HG03432 (cell line): ENCODE measurements around the gene TMPRSS12.
A peak's percentile ranks its signal among the peaks of the same experiment; 100 is the strongest.
"Not testable (repeated sequence)": the region's sequence is repeated elsewhere in the genome, so short reads cannot be mapped to it uniquely, and the experiment has no call there.

ENCODE experiments used
- ATAC-seq: cut with Tn5 transposase; IDR thresholded peaks from one replicate; pipeline ENCODE4 v1.9.1; 2021; ENCODE audit warnings: mild to moderate bottlenecking, moderate library complexity; ENCODE audit not compliant: unreplicated experiment

Gene TMPRSS12

GRCh38 chr12:50925342-50925651 is 82.6 kb downstream of the TMPRSS12 start:
- ATAC-seq: peak; percentile 12

DNA sequence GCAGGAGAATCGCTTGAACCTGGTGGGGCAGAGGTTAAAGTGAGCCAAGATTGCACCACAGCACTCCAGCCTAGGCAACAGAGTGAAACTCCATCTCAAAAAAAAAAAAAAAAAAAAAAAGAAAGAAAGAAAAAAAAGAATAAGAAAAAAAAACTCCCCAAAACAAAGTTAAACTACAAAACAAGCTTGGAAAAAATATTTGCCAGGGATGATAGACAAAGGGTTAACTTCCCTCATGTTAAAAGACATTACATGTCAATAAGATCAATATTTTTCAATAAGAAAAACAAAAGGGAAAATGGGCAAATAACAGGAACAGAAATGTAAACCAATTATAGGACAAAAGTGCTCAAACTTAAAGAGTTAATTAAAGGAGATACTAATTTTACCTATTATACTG is 83.2 kb downstream of the TMPRSS12 start:
- no peak for ATAC-seq

GRCh38 chr12:50926415-50926814 is 83.7 kb downstream of the TMPRSS12 start:
- ATAC-seq: no peak

DNA sequence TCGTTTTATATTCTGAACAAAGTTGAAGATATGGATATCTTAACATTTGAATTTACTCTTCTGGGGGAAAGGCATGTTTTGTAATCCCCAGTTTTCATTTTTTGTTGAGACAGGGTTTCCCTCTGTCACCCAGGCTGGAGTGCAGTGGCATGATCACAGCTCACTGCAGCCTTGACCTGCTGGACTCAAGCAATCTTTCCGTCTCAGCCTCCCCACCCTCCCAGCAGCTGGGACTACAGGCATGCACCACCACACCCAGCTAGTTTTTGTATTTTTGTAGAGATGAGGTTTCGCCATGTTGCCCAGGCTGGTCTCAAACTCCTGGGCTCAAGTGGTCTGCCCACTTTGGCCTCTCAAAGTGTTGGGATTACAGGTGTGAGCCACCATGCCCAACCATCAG is 84.2 kb downstream of the TMPRSS12 start:
- not testable (repeated sequence) for ATAC-seq

- no peak for ATAC-seq
Measured at GRCh38 chr12:50927356-50927755, 84.6 kb downstream of the TMPRSS12 start.

DNA sequence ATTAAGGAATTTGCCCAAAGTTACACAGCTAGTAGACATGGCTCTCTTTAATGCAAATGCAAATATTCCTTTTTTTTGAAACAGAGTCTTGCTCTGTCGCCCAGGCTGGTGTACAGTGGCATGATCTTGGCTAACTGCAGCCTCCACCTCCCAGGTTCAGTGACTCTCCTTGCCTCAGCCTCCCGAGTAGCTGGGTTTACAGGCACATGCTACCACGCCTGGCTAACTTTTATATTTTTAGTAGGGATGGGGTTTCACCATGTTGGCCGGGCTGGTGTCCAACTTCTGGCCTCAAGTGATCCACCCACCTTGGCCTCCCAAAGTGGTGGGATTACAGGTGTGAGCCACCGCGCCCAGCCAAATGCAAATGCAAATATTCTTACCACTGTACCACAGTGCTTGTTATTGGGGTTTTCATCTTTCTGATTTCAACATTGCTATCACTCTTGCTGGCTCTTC is 85.1 kb downstream of the TMPRSS12 start:
- ATAC-seq: no peak

DNA sequence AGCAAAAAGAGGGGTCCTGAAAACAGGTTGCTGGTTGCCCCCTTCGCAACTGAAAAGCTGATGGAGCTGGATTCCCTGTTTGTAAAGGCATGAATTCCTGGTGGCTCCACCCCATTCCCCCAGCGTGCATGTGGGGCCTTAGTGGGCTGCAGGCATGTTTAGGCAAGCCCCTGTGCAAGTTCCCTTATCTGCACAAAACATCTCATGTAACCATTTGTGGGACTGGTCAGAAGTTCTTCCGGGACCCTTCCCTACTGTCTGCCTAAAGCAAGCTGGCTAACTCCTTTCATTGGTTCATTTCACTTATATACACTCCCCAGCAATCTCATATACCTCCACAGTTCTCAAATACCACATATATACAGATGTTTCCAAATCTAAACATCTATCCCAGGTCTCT is 85.7 kb downstream of the TMPRSS12 start:
- no peak for ATAC-seq

DNA sequence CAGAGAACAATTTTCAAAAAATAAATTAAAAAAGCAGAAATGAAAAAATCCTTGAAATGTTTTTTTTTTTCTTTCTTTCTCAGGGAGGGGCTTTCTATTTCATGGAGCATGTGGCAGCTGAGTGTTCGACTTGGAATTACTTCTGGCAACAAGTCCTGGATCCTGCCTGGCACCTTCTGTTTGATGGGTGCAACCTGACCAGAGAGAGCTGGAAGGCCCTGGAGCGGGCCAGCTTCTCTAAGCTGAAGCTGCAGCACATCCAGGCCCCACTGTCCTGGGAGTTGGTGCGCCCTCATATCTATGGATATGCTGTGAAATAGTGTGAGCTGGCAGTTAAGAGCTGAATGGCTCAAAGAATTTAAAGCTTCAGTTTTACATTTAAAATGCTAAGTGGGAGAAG is 87.1 kb downstream of the TMPRSS12 start:
- ATAC-seq: no peak

- ATAC-seq: not testable (repeated sequence)
Measured at GRCh38 chr12:50930477-50930876, 87.8 kb downstream of the TMPRSS12 start.

DNA sequence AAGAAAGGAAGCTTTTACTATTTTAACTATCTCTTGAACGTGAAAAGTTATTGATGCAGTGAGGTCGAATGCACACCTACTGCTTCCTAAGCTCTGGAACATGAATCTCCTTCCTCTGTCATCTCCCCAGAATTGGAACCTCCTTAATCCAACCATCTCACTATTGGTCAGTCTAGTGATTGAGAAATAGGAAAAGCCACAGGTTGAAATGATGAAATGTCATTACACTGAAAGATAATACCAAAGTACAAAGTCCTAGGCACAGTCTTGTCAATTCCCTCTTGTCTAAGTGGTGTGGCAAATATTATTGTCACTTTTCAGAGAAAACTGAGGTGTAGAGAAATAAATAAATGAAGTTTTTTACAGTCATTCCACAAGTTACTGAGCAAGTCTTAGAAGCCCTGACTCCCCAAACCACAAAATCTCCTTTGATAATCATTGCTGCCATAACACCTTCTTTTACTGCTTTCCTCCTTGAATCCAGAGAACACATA is 90.1 kb downstream of the TMPRSS12 start:
- no peak for ATAC-seq

DNA sequence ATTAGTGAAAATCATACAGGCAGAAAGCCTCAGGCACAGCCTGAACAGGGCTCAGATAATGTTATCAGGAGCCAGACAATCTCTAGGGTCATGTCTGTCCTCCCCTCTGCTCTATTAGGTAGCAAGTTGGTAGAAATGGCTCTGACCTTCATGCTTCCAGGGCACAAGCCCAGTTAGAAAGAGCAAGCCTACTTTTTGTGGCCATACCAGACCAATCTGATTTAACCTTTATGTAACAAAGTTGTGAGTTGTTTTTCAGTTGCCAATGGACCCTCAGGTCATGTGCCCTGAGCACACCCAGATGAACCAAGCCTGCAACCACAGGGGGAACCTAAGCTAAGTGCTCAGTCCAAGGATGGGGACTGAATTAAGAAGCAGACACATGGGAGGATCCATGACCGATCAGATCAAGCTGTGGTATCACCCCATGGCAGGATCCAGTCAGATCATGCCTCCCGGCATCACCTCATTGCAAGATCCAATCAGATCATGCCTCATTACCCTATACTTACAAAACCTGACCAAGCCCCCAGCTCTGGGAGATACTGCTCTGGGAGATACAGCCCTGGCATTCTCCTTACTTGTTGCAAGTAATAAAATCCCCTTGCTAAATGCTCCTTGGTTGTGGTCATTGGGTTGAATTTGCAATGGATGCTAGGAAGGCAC is 90.9 kb downstream of the TMPRSS12 start:
- ATAC-seq: no peak

DNA sequence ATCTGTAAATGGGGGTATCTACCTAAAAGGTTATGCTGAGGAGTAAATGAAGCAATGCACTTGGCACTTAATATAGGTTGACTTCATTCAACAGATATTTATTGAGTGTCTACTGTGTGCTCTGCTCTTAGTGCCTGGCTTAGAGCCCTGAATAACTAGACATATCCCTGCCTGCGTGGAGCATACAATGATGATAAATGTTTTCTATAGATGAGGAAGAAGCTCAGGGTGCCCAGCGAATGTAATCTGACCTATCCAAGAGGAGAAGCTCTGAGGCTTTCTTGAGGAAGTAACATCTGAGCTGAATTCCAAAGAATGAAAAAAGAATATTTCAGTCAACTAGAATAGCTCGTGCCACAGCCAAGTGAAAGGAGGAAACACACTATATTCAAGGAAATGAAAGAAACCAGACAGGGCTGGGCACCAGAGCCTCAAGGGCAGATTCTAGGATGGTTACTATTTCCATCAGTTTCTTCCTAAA is 91.7 kb downstream of the TMPRSS12 start:
- no peak for ATAC-seq

- ATAC-seq: no peak
Measured at GRCh38 chr12:50934981-50935807, 92.5 kb downstream of the TMPRSS12 start.

DNA sequence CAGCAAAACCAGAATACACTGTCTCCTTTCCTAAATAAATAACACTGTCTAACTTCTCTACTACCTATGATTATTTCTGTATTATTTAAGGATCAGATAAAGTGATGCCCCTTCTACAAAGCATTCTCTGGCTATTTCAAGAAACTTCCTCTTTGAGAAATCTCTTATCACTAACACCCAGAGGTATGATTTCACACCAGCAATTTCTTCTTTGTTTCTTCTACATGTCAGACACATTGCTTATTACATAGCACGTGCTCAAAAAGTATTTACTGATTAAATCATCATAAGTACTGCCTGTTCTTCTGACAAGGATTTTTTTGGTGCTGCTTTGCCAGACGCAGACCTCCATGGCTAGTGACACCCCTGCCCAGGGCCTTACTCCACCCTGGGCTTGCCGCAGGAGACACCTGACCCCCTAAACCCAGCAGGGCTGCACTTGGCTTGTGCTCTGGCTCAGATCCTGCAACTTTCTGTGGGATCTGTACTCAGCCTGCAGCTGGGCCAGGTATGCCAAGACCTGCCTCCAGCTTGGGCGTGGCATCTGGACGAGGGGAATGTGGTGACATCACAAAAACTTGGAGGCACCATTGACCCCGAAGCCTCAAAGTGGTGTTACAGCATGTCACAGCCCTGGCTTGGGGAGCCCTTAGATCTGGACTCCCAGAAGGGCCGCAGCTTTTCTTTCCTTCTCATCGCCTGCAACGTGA is 94.2 kb downstream of the TMPRSS12 start:
- ATAC-seq: no peak
